HFFc6 (cell line): ENCODE measurements around the gene RGMA. TPM values are rescaled to one million over a fixed set of nuclear protein-coding genes. Genes with fewer than 3 reads are reported as not detected.

Source experiments
- DNase-seq: peaks from one replicate; pipeline ENCODE4 v3.0.0-alpha.2; 2018
- H3K27ac Mint-ChIP-seq: 2 replicates; pipeline ENCODE4 v1.8.0; 2020; ENCODE audit warnings: mild to moderate bottlenecking, mixed read lengths
- H3K27me3 Mint-ChIP-seq: 2 replicates; pipeline ENCODE4 v1.8.0; 2021; ENCODE audit warnings: mild to moderate bottlenecking, moderate library complexity, mixed read lengths; ENCODE audit not compliant: insufficient read depth
- H3K36me3 Mint-ChIP-seq: 2 replicates; pipeline ENCODE4 v1.8.0; 2021; ENCODE audit warnings: low read depth, mixed read lengths
- H3K4me1 Mint-ChIP-seq: 2 replicates; pipeline ENCODE4 v1.8.0; 2020; ENCODE audit warnings: low read depth, mixed read lengths
- H3K4me3 Mint-ChIP-seq: 2 replicates; pipeline ENCODE4 v1.8.0; 2020; ENCODE audit warnings: mild to moderate bottlenecking, moderate library complexity, mixed read lengths
- H3K9me3 Mint-ChIP-seq: 2 replicates; pipeline ENCODE4 v1.8.0; 2020; ENCODE audit warnings: mild to moderate bottlenecking, mixed read lengths
- total RNA-seq, 6 experiments: library from RNA; stranded (reverse); fragmentation: NEBNext Ultra II Directional; extraction: Animal tissue kit (Norgen Biotek cat#: 25700); gene quantifications; 2 replicates in 1 of 6; 3 replicates in 5 of 6; pipeline ENCODE4 v1.2.3, GENCODE V29; 2021
- TF ChIP-seq, protein P1 (sequence below): fragments of 200-600 bp; sonication (generic); IDR thresholded peaks from 2 replicates; pipeline ENCODE4 v1.5.0; 2021; ENCODE audit warnings: antibody characterized with exemption, mild to moderate bottlenecking

Gene RGMA
- total RNA-seq, 6 experiments from 2014 or later = 0.07 to 0.32 (median 0.19) TPM; not detected in 1

DNA sequence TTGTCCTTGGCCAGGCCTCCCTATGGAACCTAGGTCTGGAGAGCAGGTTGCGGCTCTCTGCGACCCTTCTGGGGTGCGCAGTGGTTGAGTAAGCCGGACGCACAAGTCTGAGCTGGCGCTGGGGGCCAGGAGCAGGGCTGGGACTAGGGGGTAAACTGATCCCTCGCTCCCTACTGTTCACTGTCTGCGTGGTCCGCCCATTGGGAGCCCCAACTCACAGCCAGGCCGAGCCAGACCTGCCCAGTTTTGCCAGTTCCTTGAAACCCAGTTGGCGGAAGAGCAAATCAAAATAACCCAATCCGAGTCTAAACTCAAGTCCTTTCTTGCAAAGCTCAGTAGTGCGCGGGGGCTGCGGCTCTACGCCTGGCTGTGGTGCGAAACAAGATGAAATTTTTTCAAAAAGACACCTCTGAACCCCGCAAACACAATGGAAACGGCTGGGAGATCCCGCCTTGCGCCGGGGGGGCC lies 17.5 kb downstream of the RGMA start:
- Mint-ChIP-seq H3K36me3 (no peaks in the 10 kb centered on the region), H3K4me1 (peaks cover 13% of the 10 kb centered on the region), H3K9me3 (no peaks in the 10 kb centered on the region), H3K27me3 (peaks cover 38% of the 10 kb centered on the region), H3K27ac (no peak overlapping the region), H3K4me3 (peak overlapping the region; percentile 87)
- TF ChIP-seq, protein P1, sequence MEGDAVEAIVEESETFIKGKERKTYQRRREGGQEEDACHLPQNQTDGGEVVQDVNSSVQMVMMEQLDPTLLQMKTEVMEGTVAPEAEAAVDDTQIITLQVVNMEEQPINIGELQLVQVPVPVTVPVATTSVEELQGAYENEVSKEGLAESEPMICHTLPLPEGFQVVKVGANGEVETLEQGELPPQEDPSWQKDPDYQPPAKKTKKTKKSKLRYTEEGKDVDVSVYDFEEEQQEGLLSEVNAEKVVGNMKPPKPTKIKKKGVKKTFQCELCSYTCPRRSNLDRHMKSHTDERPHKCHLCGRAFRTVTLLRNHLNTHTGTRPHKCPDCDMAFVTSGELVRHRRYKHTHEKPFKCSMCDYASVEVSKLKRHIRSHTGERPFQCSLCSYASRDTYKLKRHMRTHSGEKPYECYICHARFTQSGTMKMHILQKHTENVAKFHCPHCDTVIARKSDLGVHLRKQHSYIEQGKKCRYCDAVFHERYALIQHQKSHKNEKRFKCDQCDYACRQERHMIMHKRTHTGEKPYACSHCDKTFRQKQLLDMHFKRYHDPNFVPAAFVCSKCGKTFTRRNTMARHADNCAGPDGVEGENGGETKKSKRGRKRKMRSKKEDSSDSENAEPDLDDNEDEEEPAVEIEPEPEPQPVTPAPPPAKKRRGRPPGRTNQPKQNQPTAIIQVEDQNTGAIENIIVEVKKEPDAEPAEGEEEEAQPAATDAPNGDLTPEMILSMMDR = no peak
- no peak for DNase-seq

DNA sequence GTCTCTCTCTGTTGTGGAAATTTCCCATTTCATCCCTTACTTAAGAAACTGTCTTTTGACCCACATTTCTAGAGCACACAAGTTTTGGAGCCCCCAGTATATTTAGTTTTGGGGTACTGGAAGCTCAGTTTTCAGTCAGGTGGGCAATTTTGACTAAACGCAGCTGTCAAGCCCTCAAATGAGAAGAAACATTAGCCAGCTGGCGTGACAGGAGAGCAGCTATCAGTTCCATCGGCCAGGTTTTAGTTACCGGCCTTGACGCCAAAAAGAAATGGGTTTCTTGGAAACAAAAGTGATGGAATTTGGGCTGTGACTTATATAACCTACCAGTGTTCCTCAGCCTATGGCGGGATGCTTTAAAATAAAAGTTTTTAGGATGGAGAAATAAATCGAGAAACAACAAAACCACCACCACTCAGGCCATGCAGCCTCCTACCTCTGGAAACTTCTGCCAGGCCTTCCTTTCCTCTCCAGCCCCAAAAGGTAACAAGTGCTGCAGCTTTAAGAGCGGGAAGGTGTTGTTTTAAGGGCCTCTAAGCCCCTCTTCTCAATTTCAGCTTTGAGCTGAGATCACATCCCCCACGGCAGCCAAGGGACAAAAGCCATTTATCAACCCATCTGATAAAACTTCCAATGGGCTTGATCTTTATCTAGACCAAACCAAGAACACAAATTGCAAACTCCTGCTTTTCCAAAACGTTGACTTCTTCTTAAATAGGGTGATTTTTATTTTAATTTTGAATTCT lies 18.3 kb downstream of the RGMA start:
- Mint-ChIP-seq H3K27ac (no peak overlapping the region), H3K27me3 (peaks cover 38% of the 10 kb centered on the region), H3K9me3 (no peaks in the 10 kb centered on the region), H3K4me3 (no peak overlapping the region), H3K4me1 (peaks cover 13% of the 10 kb centered on the region), H3K36me3 (no peaks in the 10 kb centered on the region)
- TF ChIP-seq, protein P1 = no peak
- DNase-seq = no peak

DNA sequence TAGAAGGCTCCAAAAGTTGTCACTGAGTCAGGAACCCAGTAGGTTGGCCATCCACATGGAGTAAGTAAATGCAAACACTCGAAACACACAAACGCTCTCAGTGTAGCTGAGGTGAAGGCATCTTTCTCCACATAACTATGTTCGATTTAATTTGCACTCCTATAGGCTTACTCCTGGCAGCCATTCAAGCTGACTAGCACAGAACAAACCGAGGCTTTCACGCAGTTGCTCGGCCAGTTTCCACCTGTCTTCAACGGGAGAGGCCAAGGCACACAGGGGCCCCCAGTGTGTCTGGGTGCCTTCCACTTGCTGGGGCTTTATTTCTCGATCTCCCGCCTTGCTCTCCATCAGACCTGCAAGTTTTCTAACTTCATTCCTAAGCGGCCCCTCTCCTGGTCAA lies 18.9 kb downstream of the RGMA start:
- DNase-seq = no peak
- Mint-ChIP-seq H3K4me1 (peaks cover 13% of the 10 kb centered on the region), H3K4me3 (no peak overlapping the region), H3K9me3 (no peaks in the 10 kb centered on the region), H3K27ac (no peak overlapping the region), H3K36me3 (no peaks in the 10 kb centered on the region), H3K27me3 (peaks cover 35% of the 10 kb centered on the region)
- TF ChIP-seq, protein P1 = no peak

DNA sequence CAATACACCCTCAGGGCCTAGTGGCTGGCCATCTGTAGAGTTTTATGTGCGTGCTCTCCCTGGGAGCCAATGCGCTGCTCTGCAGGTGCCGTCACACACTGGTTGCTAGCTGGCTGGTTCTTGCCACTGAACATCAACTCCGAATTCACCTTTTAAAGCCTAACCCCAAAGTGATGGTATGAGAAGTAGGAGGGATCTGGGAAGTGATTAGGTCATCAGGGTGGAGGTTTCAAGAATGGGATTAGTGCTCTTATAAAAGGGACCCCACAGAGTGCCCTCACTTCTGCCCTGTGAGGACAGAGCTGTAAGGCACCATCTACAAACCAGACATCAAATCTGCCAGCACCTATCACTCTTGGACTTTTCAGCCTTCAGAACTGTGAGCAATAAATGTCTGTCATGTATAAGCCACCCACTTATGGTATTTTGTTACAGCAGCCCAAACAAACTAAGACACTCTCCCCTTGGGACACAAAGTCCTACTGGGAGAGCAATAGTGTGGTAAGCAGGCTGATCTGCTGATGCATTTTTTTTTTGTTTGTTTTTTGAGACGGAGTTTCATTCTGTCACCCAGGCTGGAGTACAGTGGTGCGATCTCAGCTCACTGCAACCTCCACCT lies 20.3 kb downstream of the RGMA start:
- no peak for DNase-seq
- Mint-ChIP-seq H3K9me3 (no peaks in the 10 kb centered on the region), H3K4me1 (peaks cover 13% of the 10 kb centered on the region), H3K27ac (no peak overlapping the region), H3K27me3 (peaks cover 28% of the 10 kb centered on the region), H3K36me3 (no peaks in the 10 kb centered on the region), H3K4me3 (no peak overlapping the region)
- TF ChIP-seq, protein P1 = no peak

DNA sequence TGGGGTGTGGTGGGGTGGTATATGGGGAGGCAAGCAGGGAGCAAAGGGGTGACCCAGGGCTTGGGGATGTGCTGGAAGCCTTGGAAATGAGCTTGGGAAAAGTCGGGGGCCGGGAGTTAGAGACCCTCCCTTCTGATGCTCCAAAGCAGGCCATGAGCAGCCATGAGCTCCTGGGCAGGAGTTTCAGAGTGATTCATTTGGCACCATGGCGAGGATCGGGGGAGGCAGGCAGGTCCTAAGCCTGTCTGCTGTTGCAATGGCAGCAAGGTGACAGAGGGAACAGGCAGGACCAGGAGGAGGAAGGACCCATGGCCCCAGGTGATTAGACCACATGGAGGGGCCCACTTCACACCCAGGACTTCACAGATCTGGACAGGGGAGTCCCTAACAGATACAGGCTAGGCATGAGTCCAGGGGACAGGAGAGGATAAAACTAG lies 21.3 kb downstream of the RGMA start:
- H3K27me3 Mint-ChIP-seq = peaks cover 33% of the 10 kb centered on the region
- no peaks in the 10 kb centered on the region for H3K9me3 Mint-ChIP-seq
- no peak overlapping the region for H3K27ac Mint-ChIP-seq
- no peak overlapping the region for H3K4me3 Mint-ChIP-seq
- no peak for DNase-seq
- TF ChIP-seq, protein P1 = no peak
- no peaks in the 10 kb centered on the region for H3K36me3 Mint-ChIP-seq
- peaks cover 13% of the 10 kb centered on the region for H3K4me1 Mint-ChIP-seq
